Epithelial cell of proximal tubule (primary cell): Measurements from ENCODE around the gene KRT17. TPM values are rescaled to one million over a fixed set of nuclear protein-coding genes. Genes with fewer than 3 reads are reported as not detected.
"Not testable (repeated sequence)": the region's sequence is repeated elsewhere in the genome, so short reads cannot be mapped to it uniquely, and the experiment has no call there.

Experiments used
- DNase-seq: peaks from one replicate; pipeline ENCODE4 v3.0.0-alpha.2; 2011; ENCODE audit warnings: low read depth
- H3K4me3 ChIP-seq: 2 replicates; pipeline ENCODE4 v1.5.1; 2011; ENCODE audit warnings: low read depth, mild to moderate bottlenecking, low read length
- CTCF ChIP-seq: conservative IDR thresholded peaks from 2 replicates; pipeline ENCODE4 v1.5.1; 2012; ENCODE audit warnings: low read depth, mild to moderate bottlenecking, low read length
- total RNA-seq: library from RNA; depleted of rRNA; stranded (reverse); fragments of >200 nt; gene quantifications from 2 replicates; pipeline ENCODE4 v1.2.3, GENCODE V29; 2015

KRT17 gene
- total RNA-seq, 1 donor from 2014 or later, result 20.8 TPM

GRCh38 chr17:41648411-41649195 is 24.2 kb upstream of the KRT17 start:
- DNase-seq, result peak; percentile 25
- peak; percentile 96 for TF ChIP-seq CTCF
- peak overlapping the region; percentile 44 for H3K4me3 ChIP-seq

- DNase-seq, result no peak
- TF ChIP-seq CTCF, result peak; percentile 81
- peak overlapping the region; percentile 44 for H3K4me3 ChIP-seq
These were observed 23.6 kb upstream of the KRT17 start for GRCh38 chr17:41647940-41648410.

DNA sequence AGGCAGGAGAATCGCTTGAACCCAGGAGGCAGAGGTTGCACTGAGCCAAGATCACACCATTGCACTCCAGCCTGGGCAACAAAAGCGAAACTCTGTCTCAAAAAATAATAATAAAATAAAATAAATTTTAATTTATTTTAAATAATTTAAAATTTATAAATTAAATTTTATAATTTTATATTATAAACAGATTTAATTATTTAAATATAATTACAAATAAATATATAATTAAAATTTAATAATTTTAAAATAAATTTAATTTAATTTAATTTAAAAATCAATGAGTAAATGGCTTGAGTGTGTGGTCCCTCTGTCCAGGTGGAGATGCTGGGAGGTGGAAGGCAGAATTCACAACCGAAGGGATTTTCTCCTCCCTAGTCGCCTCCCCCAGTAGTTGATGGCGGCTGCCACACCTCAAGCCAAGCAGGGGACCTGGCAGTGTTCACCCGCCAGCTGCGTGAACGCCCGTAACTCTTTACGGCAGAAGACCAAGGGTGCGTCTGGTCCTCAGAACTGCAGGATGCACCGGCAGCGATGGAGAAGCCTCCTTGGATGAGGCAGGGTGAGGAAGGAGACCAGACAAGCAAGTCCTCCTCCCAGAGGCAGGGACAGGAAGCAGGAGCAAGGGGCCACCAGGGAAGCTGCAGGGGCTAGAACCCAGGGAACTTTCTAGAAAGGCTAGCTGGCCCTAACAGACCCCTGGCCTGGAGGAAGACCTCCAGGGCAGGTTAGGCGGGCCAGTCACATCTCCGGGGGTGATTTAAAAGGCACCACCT is 22.9 kb upstream of the KRT17 start:
- no peak for DNase-seq
- H3K4me3 ChIP-seq, result no peak overlapping the region
- TF ChIP-seq CTCF, result no peak

GRCh38 chr17:41642252-41643156 is 18.1 kb upstream of the KRT17 start:
- no peak overlapping the region for H3K4me3 ChIP-seq
- DNase-seq, result no peak
- TF ChIP-seq CTCF, result no peak

DNA sequence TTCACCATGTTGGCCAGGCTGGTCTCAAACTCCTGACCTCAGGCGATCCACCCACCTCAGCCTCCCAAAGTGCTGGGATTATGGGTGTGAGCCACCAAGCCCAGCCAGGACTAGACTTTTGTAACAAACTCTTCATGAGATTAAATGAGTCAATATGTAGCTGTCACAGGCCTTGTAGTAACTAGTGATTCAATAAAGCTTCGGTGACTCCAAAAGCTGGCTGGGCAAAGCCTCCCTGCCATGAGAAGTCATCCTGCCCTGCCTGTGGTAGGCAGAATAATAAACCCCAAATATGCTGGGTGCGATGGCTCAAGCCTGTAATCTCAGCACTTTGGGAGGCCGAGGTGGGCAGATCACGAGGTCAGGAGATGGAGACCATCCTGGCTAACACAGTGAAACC is 16.2 kb upstream of the KRT17 start:
- H3K4me3 ChIP-seq, DNase-seq: not testable (repeated sequence)

- no peak for TF ChIP-seq CTCF
- DNase-seq, result no peak
- H3K4me3 ChIP-seq, result no peak overlapping the region
These were observed 15.4 kb upstream of the KRT17 start for GRCh38 chr17:41639492-41640473.
